HG03139 (cell line): ENCODE data around the gene AK2.
"Not testable (repeated sequence)": the region's sequence is repeated elsewhere in the genome, so short reads cannot be mapped to it uniquely, and the experiment has no call there.

Source experiments
- ATAC-seq: cut with Tn5 transposase; IDR thresholded peaks from one replicate; pipeline ENCODE4 v1.9.1; 2021; ENCODE audit not compliant: unreplicated experiment

AK2 gene

DNA sequence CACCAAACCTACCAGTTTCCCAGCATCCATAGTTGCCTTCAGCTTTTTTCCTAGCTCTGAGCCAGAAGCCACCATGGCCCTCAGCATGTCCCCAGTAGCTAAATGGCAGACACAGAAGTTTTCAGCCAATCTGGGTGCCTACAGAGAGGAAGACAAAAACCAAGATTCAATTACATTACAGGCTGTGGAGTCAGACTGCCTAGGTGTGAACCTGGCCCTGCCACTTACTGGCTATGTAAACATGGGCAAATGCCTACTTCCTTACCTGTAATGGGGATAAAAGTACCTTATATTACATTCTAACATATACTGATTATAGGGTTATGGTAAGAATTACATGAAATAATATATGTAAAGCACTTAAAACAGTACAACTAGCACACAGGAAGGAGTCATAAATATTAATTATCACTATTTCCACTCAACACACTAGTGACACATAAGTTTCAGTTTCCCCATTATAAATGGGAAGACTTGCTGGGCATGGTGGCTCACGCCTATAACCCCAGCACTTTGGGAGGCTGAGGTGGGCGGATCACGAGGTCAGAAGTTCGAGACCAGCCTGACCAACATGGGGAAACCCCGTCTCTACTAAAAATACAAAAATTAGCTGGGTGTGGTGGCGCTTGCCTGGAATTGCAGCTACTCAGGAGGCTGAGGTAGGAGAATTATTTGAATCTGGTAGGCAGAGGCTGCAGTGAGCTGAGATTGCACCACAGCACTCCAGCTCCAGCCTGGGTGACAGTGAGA, 12.1 kb downstream of the AK2 start:
- not testable (repeated sequence) for ATAC-seq

- no peak for ATAC-seq
Measured at GRCh38 chr1:33022650-33023200, 14.0 kb downstream of the AK2 start.

GRCh38 chr1:33021567-33022431, 14.9 kb downstream of the AK2 start:
- no peak for ATAC-seq

DNA sequence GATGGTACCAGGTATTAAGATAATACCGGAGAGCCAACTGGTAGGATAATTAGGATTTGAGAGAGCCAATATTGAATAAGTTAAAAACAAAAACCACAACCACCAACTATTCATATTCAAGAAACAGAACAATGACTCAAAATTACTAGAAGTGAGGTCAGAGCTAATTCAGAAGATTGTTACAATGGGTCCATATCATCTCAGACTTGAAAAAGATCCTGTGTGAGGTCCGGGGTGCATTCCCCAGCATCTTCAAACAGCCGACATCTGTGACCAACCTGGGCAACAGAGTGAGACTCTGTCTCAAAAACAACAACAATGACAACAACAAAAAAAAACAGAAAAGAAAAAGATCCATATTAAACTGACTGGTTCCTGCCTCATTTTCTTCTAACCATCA, 18.6 kb downstream of the AK2 start:
- no peak for ATAC-seq

DNA sequence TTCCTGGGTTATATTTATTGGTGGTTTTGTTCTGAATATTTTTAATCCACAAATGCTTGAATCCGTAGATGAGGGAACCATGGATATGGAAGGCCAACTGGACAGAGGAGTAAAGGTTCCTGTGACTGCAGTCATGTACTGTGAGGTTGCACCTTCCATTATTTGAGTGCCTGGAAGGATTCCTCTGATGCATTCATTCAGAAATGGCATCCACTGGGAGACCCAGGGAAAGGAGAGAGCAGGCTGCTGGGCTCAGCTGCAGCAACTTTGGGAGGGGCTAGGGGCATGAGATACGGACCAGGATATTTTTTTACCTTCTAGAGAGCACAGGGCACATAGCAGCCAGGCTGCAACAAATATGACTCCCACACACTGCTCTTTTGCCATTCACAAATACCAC, 19.5 kb downstream of the AK2 start:
- no peak for ATAC-seq

DNA sequence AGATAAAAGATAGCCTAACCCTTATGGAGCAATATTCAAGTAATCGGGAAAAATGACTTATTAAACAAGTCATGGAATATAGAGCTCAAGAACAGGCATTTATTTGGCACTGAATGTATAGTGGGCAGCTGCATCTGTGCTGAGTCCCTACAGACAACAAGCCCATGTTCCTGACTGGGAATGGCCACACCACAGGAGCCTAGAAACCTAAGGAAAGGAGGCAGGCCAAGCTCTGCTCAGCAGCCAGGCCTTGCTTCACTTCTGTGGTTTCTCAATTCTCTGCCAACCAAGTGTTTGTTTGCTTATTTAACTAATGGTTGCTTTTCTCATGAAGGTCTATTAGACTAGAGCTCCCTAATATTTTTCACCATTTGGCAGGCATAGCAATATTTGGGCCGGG, 21.5 kb downstream of the AK2 start:
- no peak for ATAC-seq

DNA sequence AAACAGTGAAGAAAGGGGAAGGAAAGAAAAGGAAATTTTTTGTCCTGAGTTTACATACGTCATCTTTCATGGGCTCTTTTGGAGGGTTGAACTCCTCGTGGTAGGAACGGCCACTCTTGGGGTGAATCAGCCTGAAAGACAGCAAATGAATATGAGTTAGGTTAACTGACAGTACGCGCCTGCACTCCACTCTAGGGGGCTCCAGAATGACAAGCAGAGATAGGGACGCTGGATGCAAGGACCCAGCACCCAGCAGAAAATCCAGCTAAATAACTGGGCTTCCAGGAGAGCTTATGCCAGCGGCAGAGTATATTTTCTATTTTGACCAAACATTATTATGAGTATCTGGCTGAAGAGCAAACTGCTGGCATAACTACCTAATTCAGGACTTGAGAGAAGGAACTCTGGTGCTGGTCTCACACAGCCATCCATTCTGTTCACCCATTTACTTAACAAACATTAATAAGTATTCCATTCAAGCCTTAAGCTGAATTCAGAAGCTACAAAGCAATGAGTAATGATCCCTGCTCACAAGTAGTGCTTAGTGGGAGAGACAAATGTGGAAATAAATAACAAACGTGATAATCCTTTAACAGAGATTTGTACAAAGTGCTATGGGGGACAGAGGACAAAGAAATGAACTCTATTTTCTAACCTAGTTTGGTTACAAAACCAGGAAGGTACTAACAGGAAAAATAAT, 22.1 kb downstream of the AK2 start:
- ATAC-seq, result no peak

DNA sequence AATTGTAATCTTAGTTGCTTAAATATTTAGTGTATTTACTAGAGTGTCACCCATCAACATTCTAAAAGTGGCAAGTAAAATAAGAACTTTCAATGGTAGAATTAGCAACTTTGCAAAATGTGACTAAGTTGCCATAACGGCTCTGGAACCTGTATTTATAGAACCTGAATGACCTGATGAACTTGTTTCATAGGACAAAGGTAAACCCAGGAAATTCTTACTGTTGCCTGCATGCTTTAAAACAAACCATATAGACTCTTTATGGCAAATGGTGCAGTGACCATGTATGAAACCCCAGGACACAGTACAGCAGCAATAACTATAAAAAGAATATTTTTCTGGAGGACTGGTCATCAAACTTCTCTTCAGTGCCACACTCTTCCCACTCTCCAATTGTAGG, 22.9 kb downstream of the AK2 start:
- no peak for ATAC-seq

- no peak for ATAC-seq
Measured at GRCh38 chr1:33012165-33012564, 24.5 kb downstream of the AK2 start.

DNA sequence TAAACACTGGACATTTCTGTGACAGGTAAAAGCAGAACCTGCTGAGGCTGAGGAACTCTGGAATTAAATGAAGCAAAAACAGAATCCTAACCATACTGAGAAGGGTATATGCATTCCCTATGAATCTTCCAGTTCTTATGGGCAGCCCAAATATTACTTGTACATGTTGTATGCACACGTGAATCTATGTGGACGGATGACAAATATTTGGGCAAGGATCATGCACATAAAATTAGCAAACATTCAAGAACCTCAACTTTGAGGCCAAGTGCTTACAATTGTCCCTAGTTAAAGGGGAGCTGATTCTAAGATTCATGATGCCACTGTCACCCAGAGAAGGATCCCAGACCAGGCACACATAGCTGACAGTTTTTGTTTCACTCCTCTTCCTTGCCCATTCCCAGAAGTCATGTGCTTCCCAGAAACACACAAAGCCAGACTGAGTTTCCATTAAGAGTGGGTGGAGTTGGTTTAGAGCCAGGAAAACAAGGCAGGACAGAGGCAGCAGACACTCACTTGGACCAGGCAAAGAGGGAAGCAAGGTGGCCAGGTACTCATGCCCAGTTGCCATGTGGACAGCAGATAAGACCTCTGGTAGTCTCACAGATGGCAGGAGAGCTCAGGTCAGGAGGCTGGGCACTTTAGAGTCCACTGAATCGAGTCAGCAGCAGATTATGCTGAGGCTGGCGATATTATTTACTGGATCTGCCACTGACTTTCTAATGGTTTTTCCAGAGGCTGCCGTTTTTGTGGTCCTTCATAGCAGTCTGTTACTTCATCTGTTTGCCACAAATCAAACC, 25.6 kb downstream of the AK2 start:
- ATAC-seq, result no peak

- ATAC-seq, result no peak
Measured at GRCh38 chr1:33009561-33009960, 27.1 kb downstream of the AK2 start.

DNA sequence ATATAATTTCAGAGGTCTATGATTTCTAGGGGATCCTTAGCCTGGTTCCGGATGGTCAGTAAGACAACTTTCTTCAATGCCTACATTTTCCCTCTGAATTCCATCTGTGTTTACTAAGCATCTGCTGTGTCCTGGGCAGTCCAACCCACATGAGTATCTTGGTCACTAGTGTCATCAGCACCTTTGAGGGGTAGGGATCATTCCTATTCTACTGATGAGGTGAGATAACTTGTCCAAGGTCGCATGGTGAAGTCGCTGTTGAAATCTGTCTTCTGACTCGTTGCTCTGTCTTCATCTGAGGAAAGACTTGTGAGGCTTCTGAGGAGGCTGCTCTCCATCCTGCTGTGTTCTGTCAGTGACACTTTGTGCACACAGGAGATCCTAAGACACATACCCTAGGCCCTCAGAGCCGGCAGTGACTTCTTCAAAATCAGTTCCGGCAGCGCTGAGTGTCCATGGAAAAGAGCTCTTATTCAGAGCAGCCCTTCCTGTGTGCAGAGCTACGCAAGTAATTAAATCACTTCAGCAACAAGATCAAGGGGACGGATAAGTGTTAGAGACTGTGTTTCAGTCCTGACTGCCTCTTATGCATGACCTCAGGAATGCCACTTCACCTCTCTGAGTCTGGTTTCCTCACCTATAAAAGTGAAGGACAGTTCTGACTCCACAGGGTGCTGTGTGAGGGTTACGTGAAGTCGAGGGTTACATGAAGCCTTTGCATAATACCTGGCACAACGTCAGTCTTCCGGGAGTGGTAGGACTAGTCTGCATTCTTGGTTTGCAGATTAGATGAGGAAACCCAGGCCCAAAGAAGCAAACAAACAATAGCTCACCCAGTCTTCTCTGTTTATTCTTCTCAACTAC, 28.4 kb downstream of the AK2 start:
- no peak for ATAC-seq

DNA sequence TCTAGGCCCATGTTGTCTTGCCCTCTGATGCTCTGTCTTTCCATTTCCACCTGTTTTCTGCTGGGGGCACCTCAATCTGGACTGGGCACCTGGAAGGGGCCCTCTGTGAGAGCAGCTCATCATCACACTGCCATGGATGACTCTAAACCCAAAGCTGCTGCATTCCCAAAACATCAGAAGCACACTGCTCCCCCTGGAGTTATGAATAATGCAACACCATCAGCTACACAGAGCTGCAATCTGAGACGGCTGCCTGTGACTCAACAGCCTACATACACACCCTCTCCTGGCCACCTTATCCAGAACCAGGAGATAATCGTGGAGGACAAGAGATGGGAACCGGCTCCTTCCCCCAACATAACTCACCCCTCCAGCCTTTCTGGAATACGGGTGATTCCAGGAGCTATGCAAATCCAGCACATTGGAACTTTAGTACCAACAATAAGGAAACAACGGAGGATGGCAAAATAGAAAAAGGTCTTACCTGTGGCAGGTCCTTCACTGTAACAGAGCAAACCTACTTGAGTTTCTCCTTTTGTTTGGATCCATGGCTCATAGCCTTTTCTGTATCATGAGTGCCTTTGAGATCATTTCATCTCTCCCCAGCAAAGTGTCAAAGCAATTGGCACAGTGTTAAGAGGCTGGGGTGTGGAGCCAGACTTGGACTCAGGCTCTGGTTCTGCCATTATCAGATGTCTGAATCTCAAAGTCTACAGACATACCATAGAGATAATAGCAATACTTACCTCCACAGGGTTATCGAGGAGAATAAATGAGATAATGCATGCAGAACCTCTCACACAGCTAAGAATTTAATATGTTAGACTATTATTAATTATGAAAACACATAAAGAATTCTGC, 29.3 kb downstream of the AK2 start:
- ATAC-seq, result no peak

- ATAC-seq, result no peak
Measured at GRCh38 chr1:33005838-33006421, 30.8 kb downstream of the AK2 start.

DNA sequence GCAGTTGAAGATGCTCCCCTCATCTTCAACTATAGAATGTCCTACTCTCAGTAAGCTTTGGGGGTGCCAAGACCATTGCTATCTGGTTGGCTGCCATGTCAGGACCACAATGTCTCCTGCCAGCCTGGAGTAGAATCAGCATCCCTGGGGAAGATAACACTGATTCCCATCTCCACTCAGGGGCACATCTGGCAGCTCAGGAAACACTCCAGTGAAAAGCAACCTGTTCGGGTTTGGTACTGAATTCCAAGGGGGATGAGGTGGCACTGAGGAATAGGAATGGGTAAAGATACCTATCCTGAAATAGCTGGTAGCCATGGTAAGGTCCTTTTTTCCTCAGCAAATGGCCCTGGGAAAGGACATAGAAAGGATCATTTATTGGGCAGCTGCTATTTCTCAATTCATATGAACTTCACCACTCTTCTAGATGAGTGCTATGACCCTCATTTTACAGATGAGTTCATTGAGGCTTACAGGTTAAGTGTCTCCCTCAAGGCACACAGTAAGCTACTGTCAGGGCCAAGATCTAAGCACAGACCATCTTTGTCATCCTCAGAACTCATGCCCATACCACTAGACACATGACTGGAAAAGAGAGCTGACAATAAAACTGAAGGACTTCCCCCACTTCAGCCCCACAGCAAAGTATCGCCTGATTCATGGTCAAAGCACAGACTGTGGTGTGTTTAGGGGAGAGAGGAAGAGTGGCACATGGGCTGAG, 31.4 kb downstream of the AK2 start:
- no peak for ATAC-seq

DNA sequence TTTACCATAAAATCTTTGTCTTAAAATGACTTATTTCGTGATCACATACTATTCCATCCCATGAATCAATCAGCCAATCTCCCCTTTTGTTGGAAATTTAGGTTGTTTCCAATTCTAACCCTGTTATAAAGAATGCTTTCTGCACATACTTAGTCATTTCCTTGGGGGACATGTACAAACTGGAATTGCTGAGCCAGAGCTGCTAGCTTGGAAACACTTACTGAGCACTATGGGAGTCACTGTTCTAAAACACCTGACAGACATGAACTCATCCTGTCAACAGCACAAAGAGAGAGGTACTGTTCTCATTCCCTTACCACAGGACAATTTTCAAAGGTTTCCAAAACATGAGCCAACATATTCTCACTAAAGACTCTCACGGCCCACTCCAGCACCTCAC, 32.1 kb downstream of the AK2 start:
- ATAC-seq, result no peak

DNA sequence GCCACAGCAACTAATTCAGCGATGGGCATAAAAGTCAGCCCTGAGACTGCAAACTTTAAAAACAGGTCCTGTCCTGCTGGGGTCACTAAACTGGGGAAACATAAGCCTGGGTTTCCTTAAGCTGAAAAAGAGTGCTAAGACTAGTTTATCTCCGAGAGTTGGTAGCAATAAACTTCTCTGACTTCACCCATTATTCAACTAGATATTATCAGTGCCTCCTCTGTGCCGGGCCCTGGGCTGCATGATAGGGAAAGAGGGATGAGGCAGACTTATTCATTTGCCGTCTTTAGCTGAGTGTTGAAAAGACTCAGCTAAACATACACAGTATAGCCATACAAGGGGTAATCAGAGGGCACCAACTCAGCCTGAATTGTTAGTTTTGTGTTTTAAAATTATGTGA, 33.0 kb downstream of the AK2 start:
- ATAC-seq, result no peak

- ATAC-seq, result no peak
Measured at GRCh38 chr1:33002006-33002405, 34.7 kb downstream of the AK2 start.
